Epithelial cell of esophagus (primary cell): Measurements from ENCODE around the gene B3GAT1.
A peak's percentile ranks its signal among the peaks of the same experiment; 100 is the strongest.

Source experiments
- DNase-seq: peaks from one replicate; pipeline ENCODE4 v3.0.0; 2010; ENCODE audit warnings: low read depth
- H3K4me3 ChIP-seq: 2 replicates; pipeline ENCODE4 v1.5.1; 2011; ENCODE audit warnings: mild to moderate bottlenecking, low read length, control low read depth
- CTCF ChIP-seq: IDR thresholded peaks from 2 replicates; pipeline ENCODE4 v1.5.1; 2011; ENCODE audit warnings: low read depth, mild to moderate bottlenecking, low read length, control low read depth, inconsistent platforms; ENCODE audit not compliant: insufficient read depth; ENCODE audit errors: missing control alignments

B3GAT1 gene

GRCh38 chr11:134432776-134433175 is 20.7 kb upstream of the B3GAT1 start:
- H3K4me3 ChIP-seq, result no peak overlapping the region
- DNase-seq, result no peak
- TF ChIP-seq CTCF, result no peak

- no peak overlapping the region for H3K4me3 ChIP-seq
- TF ChIP-seq CTCF, result no peak
- DNase-seq, result no peak
Measured at GRCh38 chr11:134429106-134429505, 17.1 kb upstream of the B3GAT1 start.

- no peak for DNase-seq
- H3K4me3 ChIP-seq, result no peak overlapping the region
- TF ChIP-seq CTCF, result no peak
Measured at GRCh38 chr11:134425816-134426536, 13.9 kb upstream of the B3GAT1 start.

- no peak for TF ChIP-seq CTCF
- H3K4me3 ChIP-seq, result no peak overlapping the region
- no peak for DNase-seq
Measured at GRCh38 chr11:134425413-134425812, 13.4 kb upstream of the B3GAT1 start.

GRCh38 chr11:134423106-134423505 is 11.1 kb upstream of the B3GAT1 start:
- no peak for TF ChIP-seq CTCF
- H3K4me3 ChIP-seq, result no peak overlapping the region
- DNase-seq, result no peak

GRCh38 chr11:134417871-134418840 is 6.1 kb upstream of the B3GAT1 start:
- H3K4me3 ChIP-seq, result no peak overlapping the region
- TF ChIP-seq CTCF, result no peak
- DNase-seq, result peak; percentile 53
